IPS DF 19.7 (cell line): ENCODE measurements around the gene TMEFF2.
"Not testable (repeated sequence)": the region's sequence is repeated elsewhere in the genome, so short reads cannot be mapped to it uniquely, and the experiment has no call there.

Source experiments
- DNase-seq: peaks from one replicate; pipeline ENCODE4 v3.0.0-alpha.2; 2013; ENCODE audit warnings: low read depth, low spot score

Gene TMEFF2

GRCh38 chr2:191933307-191934105 is 261.2 kb downstream of the TMEFF2 start:
- DNase-seq, result no peak

GRCh38 chr2:191932286-191932685 is 262.4 kb downstream of the TMEFF2 start:
- DNase-seq, result no peak

- no peak for DNase-seq
Observed at GRCh38 chr2:191931329-191931728, 263.4 kb downstream of the TMEFF2 start.

- DNase-seq, result no peak
Observed at GRCh38 chr2:191930205-191930604, 264.5 kb downstream of the TMEFF2 start.

- DNase-seq, result no peak
Observed at GRCh38 chr2:191929288-191929687, 265.4 kb downstream of the TMEFF2 start.

GRCh38 chr2:191927991-191928390 is 266.7 kb downstream of the TMEFF2 start:
- DNase-seq, result no peak

GRCh38 chr2:191927319-191927867 is 267.3 kb downstream of the TMEFF2 start:
- no peak for DNase-seq

- DNase-seq, result no peak
Observed at GRCh38 chr2:191926671-191927070, 268.1 kb downstream of the TMEFF2 start.

- no peak for DNase-seq
Observed at GRCh38 chr2:191923652-191923997, 271.1 kb downstream of the TMEFF2 start.

GRCh38 chr2:191922736-191923651 is 271.7 kb downstream of the TMEFF2 start:
- DNase-seq, result no peak

- not testable (repeated sequence) for DNase-seq
Observed at GRCh38 chr2:191921650-191922049, 273.1 kb downstream of the TMEFF2 start.

GRCh38 chr2:191920502-191920901 is 274.2 kb downstream of the TMEFF2 start:
- no peak for DNase-seq

- DNase-seq, result no peak
Observed at GRCh38 chr2:191917967-191918651, 276.6 kb downstream of the TMEFF2 start.

- DNase-seq, result no peak
Observed at GRCh38 chr2:191917430-191917881, 277.3 kb downstream of the TMEFF2 start.

GRCh38 chr2:191916826-191917225 is 277.9 kb downstream of the TMEFF2 start:
- DNase-seq, result no peak

- DNase-seq, result no peak
Observed at GRCh38 chr2:191915750-191916149, 279.0 kb downstream of the TMEFF2 start.

- DNase-seq, result no peak
Observed at GRCh38 chr2:191913796-191914195, 280.9 kb downstream of the TMEFF2 start.

GRCh38 chr2:191912764-191913163 is 282.0 kb downstream of the TMEFF2 start:
- DNase-seq, result no peak

- no peak for DNase-seq
Observed at GRCh38 chr2:191910518-191910917, 284.2 kb downstream of the TMEFF2 start.

- DNase-seq, result no peak
Observed at GRCh38 chr2:191908874-191909273, 285.9 kb downstream of the TMEFF2 start.

- no peak for DNase-seq
Observed at GRCh38 chr2:191907545-191907944, 287.2 kb downstream of the TMEFF2 start.

- DNase-seq, result no peak
Observed at GRCh38 chr2:191907091-191907490, 287.6 kb downstream of the TMEFF2 start.
